HFF-Myc (cell line): ENCODE data around the gene TAF11L9.
"Not testable (repeated sequence)": the region's sequence is repeated elsewhere in the genome, so short reads cannot be mapped to it uniquely, and the experiment has no call there.

Experiments
- DNase-seq: peaks from one replicate; pipeline ENCODE4 v3.0.0-alpha.2; 2011; ENCODE audit warnings: low read depth; ENCODE audit errors: extremely low read depth
- H3K4me3 ChIP-seq: replicated peaks from 2 replicates; pipeline ENCODE4 v1.5.1; 2011; ENCODE audit warnings: low read depth, mild to moderate bottlenecking, control low read depth, low read length
- CTCF ChIP-seq: IDR thresholded peaks from 2 replicates; pipeline ENCODE4 v1.5.1; 2012; ENCODE audit warnings: mild to moderate bottlenecking, low read depth, low read length, control low read depth; ENCODE audit errors: missing control alignments

The TAF11L9 gene

GRCh38 chr5:17604951-17605350 is 10.8 kb upstream of the TAF11L9 start:
- no peak for DNase-seq

GRCh38 chr5:17603880-17604279 is 9.7 kb upstream of the TAF11L9 start, which contains the start of gene TAF11L11:
TAF11L11 (plus strand) TSS chr5:17604183.
- H3K4me3 ChIP-seq, DNase-seq: not testable (repeated sequence)

More at GRCh38 chr5:17604951-17605350, 10.8 kb upstream of the TAF11L9 start:
- H3K4me3 ChIP-seq = no peak overlapping the region
- no peak for TF ChIP-seq CTCF

GRCh38 chr5:17597728-17598127 is 3.5 kb upstream of the TAF11L9 start, which contains the start of gene TAF11L10:
TAF11L10 (minus strand) TSS chr5:17597828.
- H3K4me3 ChIP-seq, DNase-seq: not testable (repeated sequence)

DNA sequence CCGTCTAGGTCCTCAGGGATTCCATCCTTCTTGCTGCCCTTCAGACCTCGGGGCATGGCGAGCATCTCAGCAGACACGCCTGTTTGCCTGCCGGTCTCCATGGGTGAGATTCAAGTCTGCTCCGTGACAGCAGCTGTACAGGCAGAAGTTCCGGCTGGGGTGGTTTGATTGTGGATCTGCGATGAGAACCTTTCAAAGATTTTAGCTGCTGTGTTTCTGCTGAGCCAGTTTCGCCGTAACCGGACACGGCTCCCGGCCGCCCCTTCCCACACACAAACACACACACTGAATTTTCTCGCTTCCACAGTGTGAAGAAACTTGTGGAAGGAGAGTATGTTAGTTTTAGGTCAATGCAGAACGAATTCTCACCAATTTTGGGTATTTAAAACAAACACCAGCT is 3.3 kb downstream of the TAF11L9 start, which contains the start of gene TAF11L8:
Gene TAF11L8 (minus strand): TSS at position 101 of the 400 bp plus-strand sequence.
- H3K4me3 ChIP-seq, DNase-seq: not testable (repeated sequence)

DNA sequence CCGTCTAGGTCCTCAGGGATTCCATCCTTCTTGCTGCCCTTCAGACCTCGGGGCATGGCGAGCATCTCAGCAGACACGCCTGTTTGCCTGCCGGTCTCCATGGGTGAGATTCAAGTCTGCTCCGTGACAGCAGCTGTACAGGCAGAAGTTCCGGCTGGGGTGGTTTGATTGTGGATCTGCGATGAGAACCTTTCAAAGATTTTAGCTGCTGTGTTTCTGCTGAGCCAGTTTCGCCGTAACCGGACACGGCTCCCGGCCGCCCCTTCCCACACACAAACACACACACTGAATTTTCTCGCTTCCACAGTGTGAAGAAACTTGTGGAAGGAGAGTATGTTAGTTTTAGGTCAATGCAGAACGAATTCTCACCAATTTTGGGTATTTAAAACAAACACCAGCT is 8.5 kb downstream of the TAF11L9 start, which contains the start of gene TAF11L7:
Gene TAF11L7 (minus strand): TSS at position 101 of the 400 bp plus-strand sequence.
- not testable (repeated sequence) for DNase-seq, H3K4me3 ChIP-seq
